SU-DHL-6 (cell line): ENCODE results near the gene LOXL1.

ENCODE experiments used
- H2AFZ ChIP-seq: fragments of 200-600 bp; sonication (generic); 2 replicates; pipeline ENCODE4 v1.6.1; 2014; ENCODE audit warnings: low read depth, mild to moderate bottlenecking, moderate library complexity, mixed read lengths, antibody characterized with exemption, low read length; ENCODE audit not compliant: severe bottlenecking
- H3F3A ChIP-seq: fragments of 200-600 bp; shearing (Covaris generic); 2 replicates; pipeline ENCODE4 v1.6.0; 2016; ENCODE audit warnings: antibody characterized with exemption, mild to moderate bottlenecking; ENCODE audit not compliant: insufficient read depth
- H3K27ac ChIP-seq: fragments of 200-600 bp; sonication (generic); 2 replicates; pipeline ENCODE4 v1.5.1; 2016; ENCODE audit warnings: low read depth, mild to moderate bottlenecking, low read length, moderate library complexity, mixed read lengths
- H3K27me3 ChIP-seq: fragments of 200-600 bp; sonication (generic), shearing (Covaris generic); 2 replicates; pipeline ENCODE4 v1.6.0; 2014; ENCODE audit warnings: mild to moderate bottlenecking, low read length
- H3K36me3 ChIP-seq: fragments of 200-600 bp; sonication (generic); 2 replicates; pipeline ENCODE4 v1.6.1; 2014; ENCODE audit warnings: mild to moderate bottlenecking, low read length, mixed read lengths
- H3K4me2 ChIP-seq: fragments of 300-600, 200-600 bp; shearing (Covaris generic), sonication (generic); 2 replicates; pipeline ENCODE4 v1.6.0; 2014; ENCODE audit warnings: low read length, low read depth, mild to moderate bottlenecking; ENCODE audit not compliant: poor library complexity, severe bottlenecking
- H3K4me3 ChIP-seq: fragments of 200-600 bp; sonication (generic); 2 replicates; pipeline ENCODE4 v1.5.1; 2014; ENCODE audit warnings: antibody characterized with exemption, low read length, mild to moderate bottlenecking, mixed read lengths; ENCODE audit not compliant: insufficient read depth, poor library complexity, severe bottlenecking
- H3K79me2 ChIP-seq: fragments of 200-600 bp; sonication (generic); 2 replicates; pipeline ENCODE4 v1.6.1; 2014; ENCODE audit warnings: mild to moderate bottlenecking, low read length, moderate library complexity; ENCODE audit not compliant: insufficient read depth
- H3K9ac ChIP-seq: fragments of 200-600 bp; sonication (generic); 2 replicates; pipeline ENCODE4 v1.7.0; 2014; ENCODE audit warnings: mild to moderate bottlenecking, low read length
- H3K9me2 ChIP-seq: fragments of 200-600 bp; sonication (generic); replicated peaks from 2 replicates; pipeline ENCODE4 v1.6.1; 2014; ENCODE audit warnings: low read length; ENCODE audit not compliant: insufficient read depth
- H3K9me3 ChIP-seq: fragments of 200-600 bp; sonication (generic); 2 replicates; pipeline ENCODE4 v1.6.1; 2014; ENCODE audit warnings: low read length, mixed read lengths; ENCODE audit not compliant: insufficient read depth
- H4K20me1 ChIP-seq: fragments of 200-600 bp; sonication (generic); 2 replicates; pipeline ENCODE4 v1.6.1; 2014; ENCODE audit warnings: low read depth, mild to moderate bottlenecking, antibody characterized with exemption, low read length, moderate library complexity, mixed read lengths
- EZH2phosphoT487 ChIP-seq: fragments of 200-600 bp; sonication (generic), shearing (Covaris generic); conservative IDR thresholded peaks from 2 replicates; pipeline ENCODE4 v1.6.1; 2018; ENCODE audit warnings: mild to moderate bottlenecking, antibody characterized with exemption, low read length, moderate library complexity, mixed read lengths
- TF ChIP-seq, protein P1 (sequence below): fragments of 200-600 bp; sonication (generic); IDR thresholded peaks from one replicate; pipeline ENCODE4 v1.5.1; 2017; ENCODE audit warnings: antibody characterized with exemption, mild to moderate bottlenecking, low read length, moderate library complexity; ENCODE audit not compliant: insufficient read depth, poor library complexity, severe bottlenecking

LOXL1 gene

DNA sequence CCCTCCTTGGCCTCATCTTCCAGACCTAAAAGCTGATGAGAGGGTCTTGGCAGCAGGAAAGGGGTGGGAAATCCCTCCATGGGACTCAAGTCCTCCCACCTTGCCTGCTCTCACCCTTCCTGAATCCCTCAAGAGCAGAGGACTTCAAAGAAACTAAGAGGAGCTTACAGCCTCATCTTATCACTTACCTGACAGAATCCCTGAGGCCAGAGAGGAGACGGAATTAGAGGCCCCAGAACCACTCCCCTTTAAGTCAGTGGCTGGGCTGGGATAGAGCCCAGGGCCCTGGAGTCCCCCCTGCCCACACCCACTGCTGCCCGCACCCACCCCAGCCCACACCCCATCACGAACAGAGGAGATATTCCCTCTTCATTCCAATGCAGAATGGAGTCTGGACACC lies 15.2 kb downstream of the LOXL1 start:
- H3F3A ChIP-seq: no peaks in the 10 kb centered on the region
- no peaks in the 10 kb centered on the region for H3K9me3 ChIP-seq
- no peaks in the 10 kb centered on the region for H3K27me3 ChIP-seq
- no peaks in the 10 kb centered on the region for H3K9me2 ChIP-seq
- H3K4me2 ChIP-seq: no peak overlapping the region
- H3K9ac ChIP-seq: no peak overlapping the region
- no peak overlapping the region for H3K27ac ChIP-seq
- H2AFZ ChIP-seq: no peak overlapping the region
- TF ChIP-seq EZH2phosphoT487: no peak
- TF ChIP-seq, protein P1, sequence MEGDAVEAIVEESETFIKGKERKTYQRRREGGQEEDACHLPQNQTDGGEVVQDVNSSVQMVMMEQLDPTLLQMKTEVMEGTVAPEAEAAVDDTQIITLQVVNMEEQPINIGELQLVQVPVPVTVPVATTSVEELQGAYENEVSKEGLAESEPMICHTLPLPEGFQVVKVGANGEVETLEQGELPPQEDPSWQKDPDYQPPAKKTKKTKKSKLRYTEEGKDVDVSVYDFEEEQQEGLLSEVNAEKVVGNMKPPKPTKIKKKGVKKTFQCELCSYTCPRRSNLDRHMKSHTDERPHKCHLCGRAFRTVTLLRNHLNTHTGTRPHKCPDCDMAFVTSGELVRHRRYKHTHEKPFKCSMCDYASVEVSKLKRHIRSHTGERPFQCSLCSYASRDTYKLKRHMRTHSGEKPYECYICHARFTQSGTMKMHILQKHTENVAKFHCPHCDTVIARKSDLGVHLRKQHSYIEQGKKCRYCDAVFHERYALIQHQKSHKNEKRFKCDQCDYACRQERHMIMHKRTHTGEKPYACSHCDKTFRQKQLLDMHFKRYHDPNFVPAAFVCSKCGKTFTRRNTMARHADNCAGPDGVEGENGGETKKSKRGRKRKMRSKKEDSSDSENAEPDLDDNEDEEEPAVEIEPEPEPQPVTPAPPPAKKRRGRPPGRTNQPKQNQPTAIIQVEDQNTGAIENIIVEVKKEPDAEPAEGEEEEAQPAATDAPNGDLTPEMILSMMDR: no peak
- H3K36me3 ChIP-seq: no peaks in the 10 kb centered on the region
- H3K4me3 ChIP-seq: no peak overlapping the region
- H3K79me2 ChIP-seq: no peaks in the 10 kb centered on the region
- no peaks in the 10 kb centered on the region for H4K20me1 ChIP-seq

DNA sequence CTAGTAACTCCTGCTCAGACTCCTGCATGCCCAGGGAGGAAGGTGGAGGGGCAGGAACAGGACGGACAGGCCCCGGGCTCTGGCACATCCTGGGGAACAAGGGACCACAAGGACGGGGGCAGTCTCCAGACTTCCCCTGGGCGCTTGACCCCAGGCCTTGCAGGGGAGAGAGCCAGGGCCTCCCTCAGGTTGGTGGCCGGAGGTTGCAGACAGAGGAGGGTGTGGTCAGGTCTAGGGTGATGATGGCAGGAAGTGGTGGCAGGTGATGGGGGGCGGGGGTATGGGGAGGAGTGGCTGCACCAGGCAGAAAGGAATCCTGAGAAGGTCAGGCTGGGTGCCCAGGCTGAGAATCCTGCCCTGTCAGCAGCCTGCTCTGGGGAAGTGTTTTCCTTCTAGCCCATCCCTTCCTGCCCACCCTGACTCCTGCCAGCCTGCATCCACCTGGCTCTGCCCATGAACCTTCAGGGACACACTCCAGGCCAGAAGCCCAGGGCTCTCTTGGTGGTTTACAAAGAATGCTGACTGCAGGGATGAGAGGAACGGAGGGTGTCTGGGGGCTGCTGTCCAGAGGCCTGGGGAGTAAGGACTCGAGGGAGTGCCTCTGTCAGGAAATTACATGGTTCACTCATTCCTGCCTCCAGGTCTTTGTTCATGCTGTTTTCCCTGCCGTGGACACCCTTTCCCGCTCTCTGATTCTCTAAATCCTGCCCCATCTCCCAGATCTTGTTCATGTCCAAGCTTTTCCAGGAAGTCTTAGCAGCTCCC lies 15.8 kb downstream of the LOXL1 start:
- Histone ChIP-seq H3K9ac (no peak overlapping the region), H3K79me2 (no peaks in the 10 kb centered on the region), H3K4me3 (no peak overlapping the region), H3K4me2 (no peak overlapping the region), H3F3A (no peaks in the 10 kb centered on the region), H3K27me3 (no peaks in the 10 kb centered on the region), H3K9me3 (no peaks in the 10 kb centered on the region), H3K27ac (no peak overlapping the region), H3K36me3 (no peaks in the 10 kb centered on the region), H3K9me2 (no peaks in the 10 kb centered on the region), H4K20me1 (no peaks in the 10 kb centered on the region), H2AFZ (no peak overlapping the region)
- TF ChIP-seq, protein P1: no peak
- TF ChIP-seq EZH2phosphoT487: no peak

DNA sequence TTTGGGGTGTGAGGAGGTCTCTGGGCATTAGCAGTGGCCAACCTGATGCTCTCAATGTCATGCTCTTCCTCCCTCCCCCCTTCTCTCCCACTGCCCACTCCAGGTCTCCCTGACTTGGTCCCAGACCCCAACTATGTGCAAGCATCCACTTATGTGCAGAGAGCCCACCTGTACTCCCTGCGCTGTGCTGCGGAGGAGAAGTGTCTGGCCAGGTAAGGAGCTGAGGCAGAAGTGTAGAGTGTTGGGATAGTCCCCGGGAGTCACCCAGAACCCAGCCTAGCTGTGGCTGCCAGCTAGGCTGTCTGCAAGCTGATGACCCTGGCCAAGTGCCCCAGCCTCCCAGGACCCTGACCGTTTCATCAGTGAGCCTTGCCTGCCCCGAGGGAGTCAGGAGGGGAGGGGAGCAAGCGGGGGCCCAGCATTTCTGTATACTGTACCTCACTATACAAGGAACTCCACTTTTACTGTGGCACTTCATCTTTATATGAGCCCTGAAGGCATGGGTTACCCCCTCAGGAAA lies 16.5 kb downstream of the LOXL1 start:
- Histone ChIP-seq H3K79me2 (no peaks in the 10 kb centered on the region), H3K4me2 (no peak overlapping the region)
- TF ChIP-seq EZH2phosphoT487: no peak
- TF ChIP-seq, protein P1: no peak

More for the DNA sequence above, 16.5 kb downstream of the LOXL1 start:
- Histone ChIP-seq H4K20me1 (no peaks in the 10 kb centered on the region), H3K9me2 (no peaks in the 10 kb centered on the region), H3F3A (no peaks in the 10 kb centered on the region), H3K27ac (no peak overlapping the region), H3K9me3 (no peaks in the 10 kb centered on the region), H3K27me3 (no peaks in the 10 kb centered on the region), H3K4me3 (no peak overlapping the region), H3K36me3 (no peaks in the 10 kb centered on the region), H3K9ac (no peak overlapping the region), H2AFZ (no peak overlapping the region)
